ENCODE data around the gene DOK3.
A peak's percentile ranks its signal among the peaks of the same experiment; 100 is the strongest.

DOK3 gene

DNA sequence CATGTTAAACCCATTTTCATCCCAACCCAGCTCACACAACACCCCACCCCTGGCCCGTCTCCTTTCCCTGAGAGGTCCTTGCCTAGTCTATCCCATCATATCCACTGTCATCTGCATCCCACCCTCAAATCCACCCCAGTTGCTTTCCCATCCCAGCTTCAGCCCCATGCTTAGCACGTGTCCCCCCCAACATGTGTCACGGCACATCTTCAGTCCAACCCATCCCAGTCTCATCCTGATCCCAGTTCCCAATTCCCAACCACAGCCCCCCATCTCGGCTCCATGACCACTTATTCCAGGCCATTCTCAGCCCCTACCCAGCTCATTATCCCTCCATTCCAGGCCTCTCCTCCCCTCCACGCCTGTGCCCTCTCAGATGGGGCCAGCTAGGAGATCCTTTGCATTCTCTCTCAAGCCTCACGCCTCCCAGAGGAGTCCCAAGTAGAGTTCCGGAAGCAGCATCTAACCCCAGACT is 35.6 kb downstream of the DOK3 start:
- H3K4me3 ChIP-seq (ENCODE audit: low read depth, low read length), result no peak overlapping the region
- H3K4me1 ChIP-seq, result peaks cover 23% of the 10 kb centered on the region
- no peak for DNase-seq
- TF ChIP-seq, protein P1, sequence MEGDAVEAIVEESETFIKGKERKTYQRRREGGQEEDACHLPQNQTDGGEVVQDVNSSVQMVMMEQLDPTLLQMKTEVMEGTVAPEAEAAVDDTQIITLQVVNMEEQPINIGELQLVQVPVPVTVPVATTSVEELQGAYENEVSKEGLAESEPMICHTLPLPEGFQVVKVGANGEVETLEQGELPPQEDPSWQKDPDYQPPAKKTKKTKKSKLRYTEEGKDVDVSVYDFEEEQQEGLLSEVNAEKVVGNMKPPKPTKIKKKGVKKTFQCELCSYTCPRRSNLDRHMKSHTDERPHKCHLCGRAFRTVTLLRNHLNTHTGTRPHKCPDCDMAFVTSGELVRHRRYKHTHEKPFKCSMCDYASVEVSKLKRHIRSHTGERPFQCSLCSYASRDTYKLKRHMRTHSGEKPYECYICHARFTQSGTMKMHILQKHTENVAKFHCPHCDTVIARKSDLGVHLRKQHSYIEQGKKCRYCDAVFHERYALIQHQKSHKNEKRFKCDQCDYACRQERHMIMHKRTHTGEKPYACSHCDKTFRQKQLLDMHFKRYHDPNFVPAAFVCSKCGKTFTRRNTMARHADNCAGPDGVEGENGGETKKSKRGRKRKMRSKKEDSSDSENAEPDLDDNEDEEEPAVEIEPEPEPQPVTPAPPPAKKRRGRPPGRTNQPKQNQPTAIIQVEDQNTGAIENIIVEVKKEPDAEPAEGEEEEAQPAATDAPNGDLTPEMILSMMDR (IDR thresholded peaks at IDR 0.05; ENCODE audit: low read depth, low read length), result no peak
- no peaks in the 10 kb centered on the region for H3K9me3 ChIP-seq
- H3K36me3 ChIP-seq, result peaks cover 36% of the 10 kb centered on the region
- no peaks in the 10 kb centered on the region for H3K27me3 ChIP-seq

DNA sequence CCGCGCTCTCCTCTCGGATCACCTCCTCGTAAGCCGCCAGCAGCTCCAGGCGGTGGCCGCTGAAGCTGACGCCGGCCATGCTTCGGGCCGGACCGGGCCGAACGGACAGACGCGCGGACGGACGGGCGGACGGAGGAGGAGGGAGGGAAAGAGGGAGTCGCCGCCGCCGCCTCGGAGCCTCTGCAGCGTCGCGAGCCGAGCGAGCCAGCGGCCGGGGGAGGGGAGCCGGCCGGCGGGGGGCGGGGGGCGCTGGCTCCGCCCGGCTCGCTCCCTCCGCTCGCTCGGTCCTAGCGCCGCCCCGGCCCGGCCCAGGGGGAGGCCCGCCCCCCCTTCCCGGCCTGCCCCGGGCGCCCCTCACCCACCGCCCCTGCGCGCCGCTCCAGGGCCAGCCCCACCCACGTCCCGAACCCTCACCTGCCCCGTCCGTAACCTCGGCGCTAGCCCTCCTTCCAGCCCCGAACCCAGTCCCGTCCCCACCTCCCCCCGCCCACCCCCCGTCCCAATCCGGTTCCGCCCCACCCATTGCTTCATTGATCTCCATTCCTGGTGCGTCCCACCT is 36.1 kb downstream of the DOK3 start, which contains the start of gene DBN1:
TSS of gene DBN1 (minus strand) at position 192 of the 559 bp plus-strand sequence. CDS start at position 79, 113 bp downstream.
- H3K27me3 ChIP-seq, result no peaks in the 10 kb centered on the region
- peaks cover 41% of the 10 kb centered on the region for H3K36me3 ChIP-seq
- DNase-seq, result peak; percentile 70
- H3K4me3 ChIP-seq (ENCODE audit: low read depth, low read length), result peak within 1 kb of the TSS; percentile 85
- H3K9me3 ChIP-seq, result no peaks in the 10 kb centered on the region
- TF ChIP-seq, protein P1 (IDR thresholded peaks at IDR 0.05; ENCODE audit: low read depth, low read length), result no peak
- peaks cover 18% of the 10 kb centered on the region for H3K4me1 ChIP-seq

DNA sequence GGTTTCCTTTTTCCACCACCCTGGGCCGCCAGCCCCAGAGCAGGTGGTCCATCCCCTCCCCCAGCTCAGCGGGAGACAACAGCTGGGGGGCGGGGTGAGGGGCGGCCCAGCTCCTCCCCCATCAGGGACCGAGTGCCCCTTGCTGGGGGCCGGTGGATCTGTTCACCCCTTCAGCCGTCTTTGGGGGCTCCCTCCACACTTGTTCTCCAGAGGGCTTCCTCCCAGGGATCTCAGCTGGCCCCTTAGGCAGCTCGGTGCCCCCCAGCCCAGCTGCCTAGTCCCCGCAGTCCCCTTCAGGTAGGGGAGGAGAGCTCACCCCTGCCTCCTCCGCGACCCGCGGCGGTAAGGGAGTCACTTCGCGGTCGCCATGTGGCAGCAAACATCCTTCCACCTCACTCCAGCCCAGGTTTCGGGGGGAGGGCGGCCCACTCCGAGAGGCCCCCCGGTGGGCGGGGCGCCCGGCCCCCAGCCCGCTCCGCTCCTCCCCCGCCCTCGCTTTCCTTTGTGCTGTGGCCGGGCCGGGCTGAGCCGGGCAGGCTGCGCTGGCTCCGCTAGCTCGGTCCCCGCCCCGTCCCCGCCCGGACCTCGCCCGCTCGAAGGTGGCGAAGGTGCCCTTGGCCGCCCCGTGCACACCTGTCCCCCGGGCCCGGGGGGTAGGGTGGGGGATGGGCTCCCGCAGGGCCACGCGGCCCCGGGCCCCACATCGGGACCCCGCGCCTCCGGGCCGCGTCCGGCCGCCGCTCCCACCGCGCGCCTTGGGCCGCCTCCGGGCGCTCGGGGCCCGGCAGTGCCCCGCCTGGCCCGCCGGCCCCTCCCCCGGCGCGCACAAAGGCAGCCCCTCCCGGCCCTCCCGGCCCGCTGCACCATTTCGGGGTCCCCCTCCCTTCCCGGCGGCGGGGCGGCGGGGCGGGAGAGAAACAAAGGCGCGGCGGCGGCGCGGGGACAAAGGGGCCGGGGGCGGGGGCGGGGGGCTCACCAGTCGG is 36.9 kb downstream of the DOK3 start:
- Histone ChIP-seq H3K27me3 (no peaks in the 10 kb centered on the region), H3K9me3 (no peaks in the 10 kb centered on the region), H3K36me3 (peaks cover 47% of the 10 kb centered on the region), H3K4me1 (peaks cover 16% of the 10 kb centered on the region), H3K4me3 (ENCODE audit: low read depth, low read length) (peak overlapping the region; percentile 85)
- TF ChIP-seq, protein P1 (IDR thresholded peaks at IDR 0.05; ENCODE audit: low read depth, low read length), result no peak
- peak; percentile 65 for DNase-seq

DNA sequence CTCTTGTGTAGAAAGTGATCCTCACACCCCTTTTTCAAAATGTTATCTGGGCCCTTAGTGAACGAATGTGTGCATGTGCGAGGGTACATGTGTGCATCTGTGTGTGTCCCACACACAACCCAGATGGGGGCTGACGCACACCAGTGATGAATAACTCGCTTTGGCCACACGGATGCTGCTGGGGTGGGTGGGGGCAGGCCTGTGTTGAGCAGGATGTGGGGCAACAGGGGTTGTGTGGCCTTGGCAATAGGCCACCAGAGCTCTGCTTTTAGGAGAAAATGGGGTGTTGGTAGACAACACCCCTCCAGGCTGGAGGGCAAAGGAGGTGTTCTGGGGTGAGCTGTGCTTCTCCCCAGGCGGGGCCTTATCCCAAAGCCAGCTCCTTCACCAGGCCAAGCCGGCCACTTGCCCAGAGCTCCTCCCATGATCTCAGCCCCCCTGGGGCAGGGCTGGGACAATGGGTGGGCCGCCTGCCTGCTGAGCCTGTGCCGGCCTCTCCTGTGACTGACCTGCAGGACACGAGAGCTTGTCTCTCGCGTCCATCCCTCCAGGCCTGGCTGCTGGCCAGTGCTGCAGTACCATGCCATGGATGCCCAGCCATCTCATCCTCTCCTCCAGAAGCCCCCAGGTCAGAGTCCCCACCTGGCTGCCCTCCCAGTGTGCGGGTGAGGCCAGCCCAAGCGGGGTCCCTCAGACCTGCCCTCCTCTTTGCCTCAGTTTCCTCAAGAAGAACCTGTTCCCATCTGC is 37.8 kb downstream of the DOK3 start:
- TF ChIP-seq, protein P1 (IDR thresholded peaks at IDR 0.05; ENCODE audit: low read depth, low read length), result no peak
- Histone ChIP-seq H3K27me3 (no peaks in the 10 kb centered on the region), H3K9me3 (no peaks in the 10 kb centered on the region), H3K36me3 (peaks cover 56% of the 10 kb centered on the region), H3K4me1 (peaks cover 13% of the 10 kb centered on the region), H3K4me3 (ENCODE audit: low read depth, low read length) (peak overlapping the region; percentile 85)
- DNase-seq, result no peak

DNA sequence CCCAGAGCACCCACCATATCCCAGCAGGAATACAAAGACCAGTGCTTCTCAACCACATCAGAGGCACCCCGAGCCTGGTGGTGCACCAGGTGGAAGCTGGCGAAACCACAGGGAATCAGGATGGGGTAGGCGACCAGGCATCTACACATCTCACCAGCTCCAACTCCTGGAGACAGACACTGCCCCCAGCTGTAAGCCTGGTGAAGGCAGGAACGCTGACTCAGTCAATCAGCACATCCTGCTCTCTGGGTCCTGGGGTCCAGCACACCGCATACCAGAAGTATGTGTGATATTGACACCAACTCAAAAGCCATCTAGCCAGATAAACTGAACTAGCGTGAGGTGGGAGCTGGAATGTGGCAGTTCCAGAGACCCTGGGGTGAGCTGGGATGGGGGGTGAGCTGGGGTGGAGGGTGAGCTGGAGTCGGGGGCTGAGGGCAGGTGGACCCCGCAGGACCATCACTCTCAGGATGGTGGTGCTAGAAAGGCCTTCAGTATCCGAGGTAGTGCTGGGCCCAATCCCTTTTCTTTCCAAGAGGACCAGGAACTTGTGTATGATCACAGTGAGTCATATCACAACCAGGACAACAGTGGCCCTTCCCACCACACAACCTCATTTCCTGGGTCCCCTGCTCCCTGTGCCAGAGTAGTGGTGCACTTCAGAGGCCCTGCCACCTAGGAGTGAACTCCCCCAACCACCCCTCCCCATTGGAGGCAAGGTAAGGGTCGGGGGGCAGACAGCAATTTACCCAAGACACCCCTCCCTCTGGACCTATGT is 38.7 kb downstream of the DOK3 start:
- TF ChIP-seq, protein P1 (IDR thresholded peaks at IDR 0.05; ENCODE audit: low read depth, low read length), result no peak
- no peaks in the 10 kb centered on the region for H3K27me3 ChIP-seq
- no peak for DNase-seq
- H3K9me3 ChIP-seq, result no peaks in the 10 kb centered on the region
- peaks cover 13% of the 10 kb centered on the region for H3K4me1 ChIP-seq
- no peak overlapping the region for H3K4me3 ChIP-seq (ENCODE audit: low read depth, low read length)
- peaks cover 64% of the 10 kb centered on the region for H3K36me3 ChIP-seq
